ENCODE data around the gene MRPL9.
"Not testable (repeated sequence)": the region's sequence is repeated elsewhere in the genome, so short reads cannot be mapped to it uniquely, and the experiment has no call there.

The MRPL9 gene

DNA sequence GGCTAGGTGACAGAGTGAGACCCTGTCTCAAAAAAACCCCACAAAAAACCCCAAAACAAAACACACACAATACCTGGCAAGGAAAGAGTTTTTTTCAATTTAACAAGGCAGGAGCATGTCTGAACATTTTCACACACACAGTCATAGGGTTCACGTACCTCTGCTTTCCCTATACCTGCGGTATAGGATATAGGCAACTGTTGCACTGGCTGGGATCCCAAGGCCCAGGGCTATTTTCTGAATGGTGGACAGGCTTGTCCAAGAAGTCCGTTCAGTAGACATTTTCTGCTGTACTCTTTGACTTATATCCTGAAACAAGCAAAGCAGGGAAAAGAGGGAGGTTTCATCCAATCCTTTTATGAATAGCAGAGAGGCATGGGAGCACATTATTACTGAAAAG is 19.4 kb upstream of the MRPL9 start:
- DNase-seq: no peak

- DNase-seq: not testable (repeated sequence)
Measured at GRCh38 chr1:151782026-151782425, 18.7 kb upstream of the MRPL9 start.

- DNase-seq: not testable (repeated sequence)
Measured at GRCh38 chr1:151780736-151781135, 17.4 kb upstream of the MRPL9 start.

GRCh38 chr1:151779852-151780251 is 16.6 kb upstream of the MRPL9 start:
- no peak for DNase-seq

- no peak for DNase-seq
Measured at GRCh38 chr1:151777317-151777716, 14.0 kb upstream of the MRPL9 start.

- DNase-seq: no peak
Measured at GRCh38 chr1:151776665-151777062, 13.4 kb upstream of the MRPL9 start.

DNA sequence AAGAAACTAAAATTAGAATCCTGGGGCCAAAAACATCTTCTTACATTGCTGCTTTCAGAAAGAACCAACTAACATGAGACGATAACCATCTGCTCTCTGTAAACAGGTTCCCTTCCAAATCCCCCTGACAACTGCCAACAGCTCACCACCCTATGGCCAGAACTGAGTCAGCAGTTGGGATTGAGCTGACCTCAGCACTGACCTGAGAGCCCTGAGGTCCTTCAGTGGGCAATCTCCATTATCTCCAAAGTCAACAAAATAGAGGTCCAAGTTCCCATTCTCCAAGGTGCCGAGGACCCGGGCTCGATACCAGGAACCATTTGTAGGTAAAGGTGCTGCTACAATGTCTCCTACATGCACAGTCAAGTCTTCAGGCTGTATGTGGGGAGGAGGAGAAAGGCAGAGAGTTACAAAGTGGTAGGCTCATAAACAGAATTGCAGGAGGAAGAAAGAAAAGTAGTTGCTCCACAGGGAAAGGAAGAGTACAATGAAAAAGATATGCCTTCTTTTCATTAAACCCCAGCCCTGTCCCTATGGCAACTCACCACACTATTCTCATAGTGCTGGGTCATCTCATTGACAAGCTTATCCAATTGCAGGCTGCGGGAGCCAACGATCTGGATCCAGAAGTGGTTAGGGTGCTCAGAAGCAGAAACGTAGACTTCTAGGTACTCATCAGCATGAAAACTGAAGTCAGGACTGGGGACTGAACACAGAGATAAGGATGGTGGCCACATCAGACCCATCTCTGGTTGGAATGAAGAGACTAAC is 12.8 kb upstream of the MRPL9 start:
- DNase-seq: no peak

GRCh38 chr1:151774256-151774922 is 11.1 kb upstream of the MRPL9 start:
- DNase-seq: no peak

- DNase-seq: no peak
Measured at GRCh38 chr1:151773702-151774101, 10.4 kb upstream of the MRPL9 start.

DNA sequence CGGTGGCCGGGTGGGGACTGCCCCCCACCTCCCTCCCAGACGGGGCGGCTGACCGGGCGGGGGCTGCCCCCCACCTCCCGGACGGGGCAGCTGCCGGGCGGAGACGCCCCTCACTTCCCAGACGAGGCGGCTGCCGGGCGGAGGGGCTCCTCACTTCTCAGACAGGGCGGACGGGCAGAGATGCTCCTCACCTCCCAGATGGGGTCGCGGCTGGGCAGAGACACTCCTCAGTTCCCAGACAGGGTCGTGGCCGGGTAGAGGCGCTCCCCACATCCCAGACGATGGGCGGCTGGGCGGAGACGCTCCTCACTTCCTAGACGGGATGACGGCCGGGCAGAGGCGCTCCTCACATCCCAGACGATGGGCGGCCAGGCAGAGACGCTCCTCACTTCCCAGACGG is 6.0 kb upstream of the MRPL9 start:
- not testable (repeated sequence) for DNase-seq

GRCh38 chr1:151768351-151769066 is 5.2 kb upstream of the MRPL9 start:
- DNase-seq: not testable (repeated sequence)

- DNase-seq: no peak
Measured at GRCh38 chr1:151763990-151764389, 694 bp upstream of the MRPL9 start.

- DNase-seq: no peak
Measured at GRCh38 chr1:151760597-151761385, 2.5 kb downstream of the MRPL9 start.

DNA sequence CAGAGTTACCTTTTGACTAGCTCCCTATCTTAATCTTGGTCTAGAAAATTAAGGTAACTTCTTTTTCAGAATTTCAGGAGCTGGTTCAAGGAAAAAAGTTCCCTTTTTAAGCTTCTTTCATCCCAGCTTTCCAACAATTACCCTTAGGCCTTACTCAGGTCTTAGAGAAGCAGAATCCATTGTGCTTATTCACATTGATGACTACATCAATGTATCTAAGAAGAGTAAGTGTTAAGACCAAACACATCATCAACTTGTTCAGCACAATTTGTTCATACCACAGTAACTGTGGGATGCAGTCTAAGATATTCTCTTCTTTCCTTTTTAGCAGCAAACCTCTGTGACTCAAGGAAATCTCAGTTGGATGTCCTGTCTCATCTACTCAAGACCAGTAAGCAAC is 4.1 kb downstream of the MRPL9 start:
- DNase-seq: no peak

GRCh38 chr1:151756291-151756690 is 7.0 kb downstream of the MRPL9 start:
- no peak for DNase-seq

DNA sequence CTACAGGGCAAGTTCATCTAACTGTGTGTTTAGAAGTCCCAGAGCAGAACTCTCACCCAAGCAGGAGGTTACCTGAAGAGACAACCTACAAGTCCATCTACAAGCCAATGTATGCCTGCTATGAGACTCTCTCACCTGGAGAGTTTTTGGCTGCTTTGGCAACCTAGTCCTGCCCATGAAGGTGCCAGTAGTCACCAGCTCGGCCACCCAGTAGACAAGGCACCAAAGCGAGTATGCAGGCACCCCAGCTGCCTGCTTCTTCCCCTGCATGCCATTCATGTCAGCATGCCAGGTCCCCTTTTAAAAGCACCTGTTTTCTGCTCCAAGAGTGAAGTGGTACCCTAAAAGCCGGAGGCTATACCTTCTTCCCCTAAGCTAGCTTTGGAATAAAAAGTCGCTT is 21.8 kb downstream of the MRPL9 start:
- no peak for DNase-seq

DNA sequence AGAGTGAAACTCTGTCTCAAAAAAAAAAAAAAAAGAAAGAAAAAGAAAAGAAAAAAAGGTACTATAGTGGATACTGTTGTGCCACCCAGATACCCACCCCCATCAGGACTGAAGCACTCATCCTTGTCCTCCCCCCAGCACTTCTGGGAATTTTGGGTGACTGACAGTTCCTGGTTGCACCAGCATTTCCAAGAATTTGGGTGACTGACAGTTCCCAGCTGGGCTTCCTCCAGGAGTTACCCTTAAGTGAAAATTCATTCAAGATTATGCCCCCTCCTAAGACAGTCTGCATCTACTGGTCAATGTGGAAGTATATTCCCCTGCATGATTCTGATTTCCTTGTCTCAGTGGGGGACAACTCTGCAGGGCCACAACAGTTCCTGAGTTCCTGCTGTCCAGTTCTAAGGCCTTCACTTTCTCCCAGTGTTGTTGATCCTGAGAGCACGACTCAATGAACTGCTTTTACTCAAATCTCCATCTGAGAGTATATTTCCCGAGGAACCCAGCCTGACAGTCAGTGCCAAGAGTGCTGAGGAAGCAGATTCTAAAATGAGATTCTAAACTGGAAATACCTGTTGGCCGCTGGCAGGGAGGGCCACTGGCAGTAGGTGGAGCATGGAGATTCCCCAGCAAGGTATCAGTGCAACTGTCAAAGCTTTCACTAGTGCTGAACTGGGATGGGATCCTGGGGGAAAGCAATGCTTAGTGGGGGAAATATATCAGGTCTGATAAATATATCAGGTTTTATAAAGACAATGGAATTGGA is 23.5 kb downstream of the MRPL9 start:
- DNase-seq: no peak

DNA sequence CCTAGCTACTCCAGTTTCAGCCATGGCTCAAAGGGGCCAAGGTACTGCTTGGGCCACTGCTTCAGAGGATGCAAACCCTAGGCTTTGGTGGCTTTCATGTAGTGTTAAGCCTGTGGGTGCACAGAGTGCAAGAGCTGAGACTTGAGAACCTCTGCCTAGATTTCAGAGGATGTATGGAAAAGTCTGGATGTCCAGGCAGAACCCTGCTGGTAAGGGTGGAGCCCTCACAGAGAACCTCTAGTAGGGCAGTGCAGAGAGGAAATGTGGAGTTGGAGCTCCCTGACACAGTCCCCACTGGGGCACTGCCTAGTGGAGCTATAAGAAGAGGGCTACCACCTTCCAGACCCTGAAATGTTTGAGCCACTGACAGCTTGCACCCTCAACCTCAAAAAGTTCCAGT is 25.8 kb downstream of the MRPL9 start:
- DNase-seq: no peak

DNA sequence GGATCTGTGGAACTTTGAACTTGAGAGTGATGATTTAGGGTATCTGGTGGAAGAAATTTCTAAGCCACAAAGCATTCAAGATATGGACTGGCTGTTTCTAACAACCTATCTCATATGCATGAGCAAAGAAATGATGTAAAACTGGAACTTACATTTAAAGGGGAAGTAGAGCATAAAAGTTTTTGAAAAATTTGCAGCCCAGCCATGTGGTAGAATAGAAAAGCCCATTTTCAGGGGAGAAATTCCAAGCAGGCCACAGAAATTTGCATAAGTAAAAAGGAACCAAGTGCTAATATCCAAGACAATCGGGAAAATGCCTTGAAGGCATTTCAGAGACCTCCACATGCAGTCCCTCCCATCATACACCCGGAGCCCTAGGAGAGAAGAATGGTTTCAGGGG is 26.3 kb downstream of the MRPL9 start:
- DNase-seq: no peak

GRCh38 chr1:151733995-151734394 is 29.3 kb downstream of the MRPL9 start:
- not testable (repeated sequence) for DNase-seq

DNA sequence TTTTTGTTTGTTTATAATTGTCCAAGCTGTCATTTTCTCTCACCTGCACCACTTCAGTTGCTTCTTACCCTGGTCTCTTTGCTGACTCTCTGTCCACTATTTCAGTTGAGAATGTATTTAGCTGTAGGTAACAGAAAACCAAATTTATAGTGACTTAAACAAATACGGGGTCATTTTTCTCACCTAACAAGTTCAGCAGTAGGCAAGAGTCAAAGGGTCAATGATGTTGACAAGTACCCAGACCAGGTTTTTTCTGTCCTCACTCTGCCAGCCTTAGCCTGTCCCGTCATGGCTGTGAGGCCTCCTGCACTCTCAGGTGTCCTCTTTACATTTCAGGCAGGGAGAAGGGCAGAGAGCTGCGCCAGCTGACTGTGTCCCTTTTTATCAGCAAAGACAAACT is 30.2 kb downstream of the MRPL9 start:
- no peak for DNase-seq

- no peak for DNase-seq
Measured at GRCh38 chr1:151729966-151730291, 33.4 kb downstream of the MRPL9 start.

Measured in cerebellar nuclear complex (tissue), 1 donor.